Mucosa of rectum (tissue), 2 donors: ENCODE data around the gene PIGP.

Experiments used
- H3K27ac ChIP-seq, 2 donors: one replicate each; pipeline ENCODE4 v1.7.0; 2013; ENCODE audit warnings: inconsistent platforms in 2 of 2, low read depth in 2 of 2, low read length in 2 of 2
- H3K27me3 ChIP-seq, 2 donors: one replicate each; pipeline ENCODE4 v1.7.0; 2013; ENCODE audit warnings: low read length in 2 of 2; ENCODE audit not compliant: control insufficient read depth in 2 of 2, insufficient read depth in 2 of 2
- H3K36me3 ChIP-seq, 2 donors: one replicate each; pipeline ENCODE4 v1.7.0; 2013; ENCODE audit warnings: low read length in 2 of 2; ENCODE audit not compliant: control insufficient read depth in 2 of 2, insufficient read depth in 2 of 2
- H3K4me1 ChIP-seq, 2 donors: one replicate each; pipeline ENCODE4 v1.7.0; 2013; ENCODE audit warnings: low read length in 2 of 2, mild to moderate bottlenecking in 1 of 2; ENCODE audit not compliant: control insufficient read depth in 2 of 2, insufficient read depth in 2 of 2
- H3K4me3 ChIP-seq, 2 donors: one replicate each; pipeline ENCODE4 v1.7.0; 2013; ENCODE audit warnings: low read length in 2 of 2
- H3K9ac ChIP-seq, 2 donors: one replicate each; pipeline ENCODE4 v1.7.0; 2013; ENCODE audit warnings: low read length in 2 of 2, low read depth in 1 of 2, mild to moderate bottlenecking in 1 of 2
- H3K9me3 ChIP-seq, 2 donors: one replicate each; pipeline ENCODE4 v1.7.0; 2013; ENCODE audit warnings: low read length in 2 of 2; ENCODE audit not compliant: control insufficient read depth in 2 of 2
- donor health status: healthy.
- donor health status: Normal muscosa, but diverticular disease.

The PIGP gene

GRCh38 chr21:37032877-37033471 is 39.9 kb downstream of the PIGP start:
- Histone ChIP-seq H3K4me3 (no peak overlapping the region), H3K9me3 (no peaks in the 10 kb centered on the region), H3K27me3 (no peaks in the 10 kb centered on the region), H3K27ac (no peak overlapping the region), H3K9ac (no peak overlapping the region), H3K4me1 (no peaks in the 10 kb centered on the region), H3K36me3 (no peaks in the 10 kb centered on the region)

- H3K27me3 ChIP-seq, result no peaks in the 10 kb centered on the region
- H3K9me3 ChIP-seq, result no peaks in the 10 kb centered on the region
- H3K4me3 ChIP-seq, result no peak overlapping the region
- H3K27ac ChIP-seq, result no peak overlapping the region
- H3K9ac ChIP-seq, result no peak overlapping the region
- no peaks in the 10 kb centered on the region for H3K4me1 ChIP-seq
- no peaks in the 10 kb centered on the region for H3K36me3 ChIP-seq
Measured at GRCh38 chr21:37032293-37032692, 40.6 kb downstream of the PIGP start.

GRCh38 chr21:37030864-37031263 is 42.0 kb downstream of the PIGP start:
- no peaks in the 10 kb centered on the region for H3K27me3 ChIP-seq
- H3K9me3 ChIP-seq, result no peaks in the 10 kb centered on the region
- H3K4me3 ChIP-seq, result no peak overlapping the region
- no peaks in the 10 kb centered on the region for H3K4me1 ChIP-seq
- no peak overlapping the region for H3K9ac ChIP-seq
- no peaks in the 10 kb centered on the region for H3K36me3 ChIP-seq
- H3K27ac ChIP-seq, result no peak overlapping the region

GRCh38 chr21:37028570-37028969 is 44.3 kb downstream of the PIGP start:
- Histone ChIP-seq H3K4me3 (no peak overlapping the region), H3K9ac (no peak overlapping the region), H3K9me3 (no peaks in the 10 kb centered on the region), H3K27me3 (no peaks in the 10 kb centered on the region), H3K4me1 (no peaks in the 10 kb centered on the region), H3K27ac (no peak overlapping the region), H3K36me3 (no peaks in the 10 kb centered on the region)

GRCh38 chr21:37026499-37026898 is 46.4 kb downstream of the PIGP start:
- no peaks in the 10 kb centered on the region for H3K4me1 ChIP-seq
- no peaks in the 10 kb centered on the region for H3K9me3 ChIP-seq
- no peak overlapping the region for H3K9ac ChIP-seq
- no peaks in the 10 kb centered on the region for H3K36me3 ChIP-seq
- no peak overlapping the region for H3K4me3 ChIP-seq
- H3K27me3 ChIP-seq, result no peaks in the 10 kb centered on the region
- no peak overlapping the region for H3K27ac ChIP-seq

DNA sequence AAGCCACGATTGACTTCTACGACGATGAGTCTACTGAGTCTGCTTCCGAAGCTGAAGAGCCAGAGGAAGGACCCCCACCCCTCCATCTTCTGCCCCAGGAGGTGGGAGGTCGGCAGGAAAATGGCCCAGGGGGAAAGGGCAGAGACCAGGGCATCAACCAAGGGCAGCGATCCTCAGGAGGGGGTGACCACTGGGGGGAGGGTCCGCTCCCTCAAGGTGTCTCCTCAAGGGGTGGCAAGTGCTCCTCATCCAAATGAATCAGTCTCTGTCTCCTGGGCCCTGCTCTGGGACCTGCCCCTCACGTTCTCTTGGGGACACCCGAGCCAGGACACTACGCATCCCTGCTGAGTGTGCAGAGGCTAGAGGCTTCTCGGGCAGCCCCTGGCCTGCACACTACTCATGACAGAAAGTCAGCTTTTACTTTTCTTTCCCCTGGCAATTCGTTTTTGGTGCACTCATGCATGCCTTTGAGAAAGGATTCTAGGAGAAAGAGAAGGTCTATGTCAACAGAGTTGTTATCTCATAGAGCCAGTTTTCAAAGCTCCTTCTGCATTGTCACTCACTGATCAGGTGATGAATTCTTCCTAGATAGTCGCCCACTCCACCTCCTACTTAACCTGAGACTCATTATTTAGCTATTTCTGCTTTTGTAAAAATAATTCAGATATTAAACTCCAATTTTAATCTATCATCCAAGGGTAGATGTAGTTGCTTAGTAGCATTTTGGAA is 54.8 kb downstream of the PIGP start:
- H3K27ac ChIP-seq, result no peak overlapping the region
- no peaks in the 10 kb centered on the region for H3K9me3 ChIP-seq
- no peaks in the 10 kb centered on the region for H3K36me3 ChIP-seq
- H3K9ac ChIP-seq, result no peak overlapping the region
- no peak overlapping the region for H3K4me3 ChIP-seq
- H3K27me3 ChIP-seq, result no peaks in the 10 kb centered on the region
- no peaks in the 10 kb centered on the region for H3K4me1 ChIP-seq
